NCI-H2081 treated with DMSO at 0.1 percent for 48 hours (cell line): ENCODE data around the gene CLEC20A.

ENCODE experiments used
- DNase-seq: peaks from one replicate; lab custom pipeline; 2025; lab: John Stamatoyannopoulos, UW

CLEC20A gene

GRCh38 chr1:178496410-178497135 lies at the start of gene CLEC20A:
Gene CLEC20A, minus strand, starts transcription at chr1:178496964. Its CDS starts 25 bp downstream, at chr1:178496939.
- no peak for DNase-seq

GRCh38 chr1:178544531-178544930 lies 47.8 kb upstream of the CLEC20A start:
- no peak for DNase-seq

GRCh38 chr1:178543290-178543607 lies 46.5 kb upstream of the CLEC20A start:
- no peak for DNase-seq

- DNase-seq, result no peak
These were observed 46.0 kb upstream of the CLEC20A start for GRCh38 chr1:178542554-178543289.

GRCh38 chr1:178541829-178542553 lies 45.2 kb upstream of the CLEC20A start:
- DNase-seq, result no peak

GRCh38 chr1:178541379-178541778 lies 44.6 kb upstream of the CLEC20A start:
- no peak for DNase-seq

- no peak for DNase-seq
These were observed 43.9 kb upstream of the CLEC20A start for GRCh38 chr1:178540646-178541045.

GRCh38 chr1:178540204-178540603 lies 43.4 kb upstream of the CLEC20A start:
- DNase-seq, result no peak

GRCh38 chr1:178539291-178539690 lies 42.5 kb upstream of the CLEC20A start:
- DNase-seq, result no peak

- no peak for DNase-seq
These were observed 41.6 kb upstream of the CLEC20A start for GRCh38 chr1:178538192-178538916.

- no peak for DNase-seq
These were observed 40.8 kb upstream of the CLEC20A start for GRCh38 chr1:178537382-178538090.

GRCh38 chr1:178536844-178537371 lies 40.1 kb upstream of the CLEC20A start:
- DNase-seq, result no peak

GRCh38 chr1:178536329-178536728 lies 39.6 kb upstream of the CLEC20A start:
- DNase-seq, result no peak

- no peak for DNase-seq
These were observed 37.5 kb upstream of the CLEC20A start for GRCh38 chr1:178534137-178534868.

GRCh38 chr1:178533121-178533946 lies 36.6 kb upstream of the CLEC20A start:
- DNase-seq, result no peak

GRCh38 chr1:178532392-178532791 lies 35.6 kb upstream of the CLEC20A start:
- peak; percentile 64 for DNase-seq

GRCh38 chr1:178531887-178532286 lies 35.1 kb upstream of the CLEC20A start:
- DNase-seq, result no peak

- DNase-seq, result no peak
These were observed 33.7 kb upstream of the CLEC20A start for GRCh38 chr1:178530502-178530901.

- DNase-seq, result no peak
These were observed 33.3 kb upstream of the CLEC20A start for GRCh38 chr1:178530037-178530402.
